K562 (cell line): Measurements from ENCODE around the gene TARBP2. TPM values are rescaled to one million over a fixed set of nuclear protein-coding genes. Genes with fewer than 3 reads are reported as not detected.

ENCODE experiments used
- ATAC-seq: fragments of 200-7000 bp; cut with Tn5 transposase; 3 replicates; pipeline ENCODE4 v1.9.1; 2020; ENCODE audit warnings: moderate library complexity
- BruUV-seq: library from RNA; stranded (reverse); fragments of 400-500 nt; replicated peaks from 2 replicates; lab custom pipeline; 2021; lab: Mats Ljungman, UMichigan
- CTCF ChIA-PET: fragments of 300-600 bp; formaldehyde crosslinking; extraction: SDS; loops from one replicate; lab custom pipeline; 2021; ENCODE audit warnings: low intra/inter-chr PET ratio; lab: Yijun Ruan, JAX
- POLR2A ChIA-PET: fragments of 300-600, 350-650 bp; sonication (Branson Sonifier 250); formaldehyde crosslinking; extraction: SDS; loops from one replicate; lab custom pipeline; 2021; ENCODE audit warnings: antibody characterized with exemption, inconsistent platforms; lab: Yijun Ruan, JAX
- DNase-seq, 4 experiments: peaks; one replicate each; pipeline versions ENCODE4 v3.0.0 to v3.0.0-alpha.2; 2011 to 2018; ENCODE audit warnings: low spot score in 3 of 4, mixed read lengths in 3 of 4; ENCODE audit errors: extremely low read depth in 1 of 4
- FAIRE-seq: peaks from 2 replicates; lab custom pipeline; 2011; peaks lifted over from hg19 to GRCh38; lab: Jason Lieb, UNC
- H2AFZ ChIP-seq: 2 replicates; pipeline ENCODE4 v1.6.0; 2011; ENCODE audit warnings: low read depth, low read length, control low read depth, inconsistent platforms
- H3K27ac ChIP-seq: fragments of 200-600 bp; 3 replicates; pipeline ENCODE4 v1.8.0; 2011; ENCODE audit warnings: low read depth, mild to moderate bottlenecking, control low read depth, inconsistent platforms, low read length, moderate library complexity, mixed read lengths; ENCODE audit errors: extremely low read depth
- H3K27me3 ChIP-seq, 2 experiments: fragments of 300-600 bp in 1 of 2; 2 replicates in 1 of 2; 3 replicates in 1 of 2; pipeline versions ENCODE4 v1.6.0 to v1.8.0; 2011; ENCODE audit warnings: inconsistent platforms in 2 of 2, low read length in 2 of 2, mild to moderate bottlenecking in 1 of 2, mixed read lengths in 1 of 2, moderate library complexity in 1 of 2; ENCODE audit not compliant: control insufficient read depth in 2 of 2, insufficient read depth in 2 of 2
- H3K36me3 ChIP-seq: fragments of 300-600 bp; 3 replicates; pipeline ENCODE4 v1.8.0; 2011; ENCODE audit warnings: mild to moderate bottlenecking, low read length, inconsistent platforms; ENCODE audit not compliant: control insufficient read depth, insufficient read depth
- H3K4me1 ChIP-seq, 2 experiments: fragments of 200-600 bp in 1 of 2; replicated peaks in 1 of 2; 2 replicates in 1 of 2; 3 replicates in 1 of 2; pipeline versions ENCODE4 v1.5.1 to v1.8.0; 2011; ENCODE audit warnings: inconsistent platforms in 2 of 2, low read length in 2 of 2, mild to moderate bottlenecking in 1 of 2, mixed read lengths in 1 of 2, moderate library complexity in 1 of 2; ENCODE audit not compliant: control insufficient read depth in 2 of 2, insufficient read depth in 2 of 2
- H3K4me2 ChIP-seq: 2 replicates; pipeline ENCODE4 v1.6.1; 2011; ENCODE audit warnings: low read length, control low read depth, inconsistent platforms, mixed read lengths; ENCODE audit not compliant: insufficient read depth
- H3K4me3 ChIP-seq: fragments of 200-600 bp; sonication (generic), shearing (Covaris generic); 2 replicates; pipeline ENCODE4 v1.5.1; 2016; ENCODE audit warnings: control low read depth, inconsistent platforms
- H3K79me2 ChIP-seq: fragments of 200-600 bp; 3 replicates; pipeline ENCODE4 v1.8.0; 2011; ENCODE audit warnings: low read length, inconsistent platforms; ENCODE audit not compliant: control insufficient read depth, insufficient read depth
- H3K9ac ChIP-seq, 2 experiments: 2 replicates each; pipeline versions ENCODE4 v1.6.0 to v1.6.1; 2011; ENCODE audit warnings: low read depth in 2 of 2, low read length in 2 of 2, control low read depth in 1 of 2, inconsistent platforms in 1 of 2, mild to moderate bottlenecking in 1 of 2, mixed read lengths in 1 of 2; ENCODE audit not compliant: insufficient read depth in 1 of 2
- H3K9me1 ChIP-seq: one replicate; pipeline ENCODE4 v1.6.0; 2011; ENCODE audit warnings: inconsistent platforms, mild to moderate bottlenecking, low read length, moderate library complexity; ENCODE audit not compliant: control insufficient read depth, insufficient read depth
- H3K9me3 ChIP-seq: replicated peaks from 2 replicates; pipeline ENCODE4 v1.5.1; 2011; ENCODE audit warnings: low read depth, low read length, inconsistent platforms; ENCODE audit not compliant: control insufficient read depth, insufficient read depth
- H4K20me1 ChIP-seq: replicated peaks from 2 replicates; pipeline ENCODE4 v1.6.1; 2011; ENCODE audit warnings: low read length, inconsistent platforms, mixed read lengths; ENCODE audit not compliant: control insufficient read depth, insufficient read depth
- EP300 ChIP-seq: IDR thresholded peaks from 2 replicates; pipeline ENCODE4 v1.6.1; 2012; ENCODE audit warnings: low read length, improper control_type of control experiment
- NCOA4 ChIP-seq: fragments of 450-650 bp; IDR thresholded peaks from 2 replicates; pipeline ENCODE4 v1.6.1; 2018; ENCODE audit warnings: mild to moderate bottlenecking; ENCODE audit not compliant: partially characterized antibody
- POLR2AphosphoS2 ChIP-seq: IDR thresholded peaks from 2 replicates; pipeline ENCODE4 v1.6.1; 2012; ENCODE audit warnings: low read length, improper control_type of control experiment
- POLR2AphosphoS5 ChIP-seq: IDR thresholded peaks from 2 replicates; pipeline ENCODE4 v1.6.1; 2011; ENCODE audit warnings: mild to moderate bottlenecking, low read depth, low read length, moderate library complexity; ENCODE audit not compliant: control insufficient read depth, insufficient read depth
- SMAD1 ChIP-seq: fragments of 150-350 bp; IDR thresholded peaks from 2 replicates; pipeline ENCODE4 v1.6.1; 2014; ENCODE audit warnings: low read length, low read depth; ENCODE audit not compliant: partially characterized antibody
- XRCC5 ChIP-seq: fragments of 200-400 bp; formaldehyde crosslinking; IDR thresholded peaks from 2 replicates; pipeline ENCODE4 v1.6.1; 2017; ENCODE audit warnings: low read depth, mild to moderate bottlenecking, low read length
- ZNF830 ChIP-seq: fragments of 250-450 bp; sonication (Bioruptor Pico); IDR thresholded peaks from 2 replicates; pipeline ENCODE4 v1.5.0; 2021; ENCODE audit warnings: mild to moderate bottlenecking
- WGBS: fragments of 100-300 bp; shearing (Covaris generic); methylation state at CpG from one replicate; pipeline ENCODE4 v1.1.6; 2016; ENCODE audit warnings: low coverage, mixed read lengths; ENCODE audit not compliant: insufficient coverage; ENCODE audit errors: missing lambda C conversion rate; 5-methylcytosine and 5-hydroxymethylcytosine counted together
- in situ Hi-C: fragments of 300-500 bp; cut with MboI; formaldehyde crosslinking; loops from 4 replicates; pipeline ENCODE4 v1.15.0; 2018; ENCODE audit warnings: inconsistent platforms, mixed read lengths
- intact Hi-C: fragments of 100-400 bp; cut with micrococcal nuclease; formaldehyde crosslinking; loops from 2 replicates; pipeline ENCODE4 v1.14.2; 2022
- polyA plus RNA-seq, 8 experiments: library from polyadenylated mRNA; depleted of rRNA in 4 of 8; stranded (reverse) in 5 of 8; unstranded in 3 of 8; fragments of >200 nt; fragmentation: Nextera tagmentation in 2 of 8; fragmentation: Illumina TruSeq in 1 of 8; extraction: Ambion mirVana in 2 of 8; extraction: Trizol in 1 of 8; gene quantifications; 2 replicates each; pipeline versions ENCODE4 v1.2.1 to v1.2.3, GENCODE V29; 2011 to 2014; ENCODE audit warnings: inconsistent platforms in 1 of 8, missing spikeins in 1 of 8
- total RNA-seq, 7 experiments: library from RNA; depleted of rRNA in 6 of 7; stranded (reverse); fragments of >200 nt in 6 of 7; fragmentation: Illumina TruSeq in 2 of 7; extraction: Trizol in 2 of 7; gene quantifications; 2 replicates each; pipeline versions ENCODE4 v1.2.1 to v1.2.3, GENCODE V29; 2011 to 2021; ENCODE audit warnings: low replicate concordance in 1 of 7
- TF ChIP-seq, protein P1 (sequence below): fragments of 250-450 bp; sonication (Bioruptor Pico); IDR thresholded peaks from 2 replicates; pipeline ENCODE4 v1.8.0; 2021; ENCODE audit warnings: moderate library complexity, mild to moderate bottlenecking, inconsistent platforms
- TF ChIP-seq, protein P2 (sequence below): fragments of 250-450 bp; sonication (Bioruptor Pico); IDR thresholded peaks from 2 replicates; pipeline ENCODE4 v1.4.0; 2020; ENCODE audit warnings: borderline replicate concordance

Gene TARBP2
- total and polyA plus RNA-seq, 9 of the 15 experiments (the other 6 are each of a cell fraction or from before 2014, with no cell fraction given) = 5.6 to 69.0 (median 44.6) TPM

DNA sequence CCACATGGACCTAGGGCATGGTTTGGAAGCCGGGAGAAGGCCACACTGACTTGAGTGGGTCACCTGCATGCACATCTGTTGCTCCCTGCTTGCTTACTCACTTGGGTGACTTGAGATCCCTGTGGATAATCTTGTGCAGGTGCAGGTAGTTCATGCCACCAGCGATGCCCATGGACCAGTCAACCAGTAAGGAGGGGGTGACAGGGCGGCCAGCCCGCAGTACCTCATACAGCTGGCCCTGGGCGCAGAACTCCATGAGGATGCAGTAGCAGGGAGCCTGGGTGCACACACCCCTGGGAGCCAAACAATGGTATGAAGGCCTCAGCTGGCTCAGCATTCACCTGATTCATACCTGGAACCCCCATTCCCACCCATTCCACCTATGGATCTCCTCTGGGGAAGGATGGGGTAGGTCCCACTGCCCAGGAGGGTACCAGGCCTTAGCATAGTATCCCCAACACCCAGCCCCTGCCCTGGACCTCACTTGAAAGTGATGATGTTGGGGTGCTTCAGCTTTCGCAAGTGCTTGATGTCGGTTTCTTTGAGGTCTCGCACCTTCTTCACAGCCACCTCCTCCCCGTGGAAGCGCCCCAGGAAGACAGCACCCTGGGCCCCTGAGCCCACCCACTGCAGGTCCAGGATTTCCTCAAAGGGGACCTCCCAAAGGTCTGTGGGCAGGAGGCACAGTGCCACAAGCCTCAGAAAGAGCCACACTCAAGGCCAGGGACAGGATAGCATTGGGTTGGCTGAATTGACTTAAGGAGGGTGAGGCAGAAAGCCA, 14.9 kb upstream of the TARBP2 start:
- no peak for FAIRE-seq
- CTCF ChIA-PET = no interaction called here
- in situ Hi-C loops = no loop called here

More for the DNA sequence above, 14.9 kb upstream of the TARBP2 start:
- Histone ChIP-seq H3K9ac (no peak overlapping the region), H3K9me3 (no peaks in the 10 kb centered on the region)
- 91% methylated on average over 10 of the region's 10 CpGs for WGBS
- TF ChIP-seq NCOA4 (no peak), POLR2AphosphoS2 (peak; percentile 36; the same call in 1 of the 2 replicates), POLR2AphosphoS5 (0 out of 2 replicates have a peak, but pooled peaks have one; percentile 4), ZNF830 (CRISPR knock-in tag) (no peak), EP300 (no peak), SMAD1 (no peak), XRCC5 (no peak)
- TF ChIP-seq, protein P1, sequence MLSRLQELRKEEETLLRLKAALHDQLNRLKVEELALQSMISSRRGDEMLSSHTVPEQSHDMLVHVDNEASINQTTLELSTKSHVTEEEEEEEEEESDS = no peak
- TF ChIP-seq, protein P2, sequence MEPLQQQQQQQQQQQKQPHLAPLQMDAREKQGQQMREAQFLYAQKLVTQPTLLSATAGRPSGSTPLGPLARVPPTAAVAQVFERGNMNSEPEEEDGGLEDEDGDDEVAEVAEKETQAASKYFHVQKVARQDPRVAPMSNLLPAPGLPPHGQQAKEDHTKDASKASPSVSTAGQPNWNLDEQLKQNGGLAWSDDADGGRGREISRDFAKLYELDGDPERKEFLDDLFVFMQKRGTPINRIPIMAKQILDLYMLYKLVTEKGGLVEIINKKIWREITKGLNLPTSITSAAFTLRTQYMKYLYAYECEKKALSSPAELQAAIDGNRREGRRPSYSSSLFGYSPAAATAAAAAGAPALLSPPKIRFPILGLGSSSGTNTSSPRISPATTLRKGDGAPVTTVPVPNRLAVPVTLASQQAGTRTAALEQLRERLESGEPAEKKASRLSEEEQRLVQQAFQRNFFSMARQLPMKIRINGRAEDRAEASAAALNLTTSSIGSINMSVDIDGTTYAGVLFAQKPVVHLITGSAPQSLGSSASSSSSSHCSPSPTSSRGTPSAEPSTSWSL (CRISPR knock-in tag) = no peak
- TF ChIP-seq, all 486 proteins: peak for 2
- Histone ChIP-seq H3K36me3 (peaks cover 62% of the 10 kb centered on the region), H3K4me2 (no peak overlapping the region), H3K4me1 (peaks cover 0 to 15% of the 10 kb centered on the region in 2 experiments; a peak in 1 of 5 replicates), H2AFZ (no peak overlapping the region), H4K20me1 (peaks cover 8% of the 10 kb centered on the region), H3K27ac (no peak overlapping the region), H3K27me3 (no peaks in the 10 kb centered on the region), H3K9me1 (peaks cover 3% of the 10 kb centered on the region), H3K79me2 (0 out of 3 replicates have a peak, but pooled peaks cover 3% of the 10 kb centered on the region), H3K4me3 (no peak overlapping the region)
- intact Hi-C loops = no loop called here
- no TSS peak for BruUV-seq
- DNase-seq (no peak), ATAC-seq (no peak)
- POLR2A ChIA-PET = interaction anchor here (0.5 to 7.1 kb wide), 4 partner anchors 8 to 177 kb away, joined by 3 to 99 read pairs (median 4); partner anchors contain the start of gene TARBP2
